ENCODE data around the gene MUS81.

Gene MUS81

GRCh38 chr11:65873318-65874156, 13.3 kb downstream of the MUS81 start:
- peak; percentile 95 for DNase-seq

DNA sequence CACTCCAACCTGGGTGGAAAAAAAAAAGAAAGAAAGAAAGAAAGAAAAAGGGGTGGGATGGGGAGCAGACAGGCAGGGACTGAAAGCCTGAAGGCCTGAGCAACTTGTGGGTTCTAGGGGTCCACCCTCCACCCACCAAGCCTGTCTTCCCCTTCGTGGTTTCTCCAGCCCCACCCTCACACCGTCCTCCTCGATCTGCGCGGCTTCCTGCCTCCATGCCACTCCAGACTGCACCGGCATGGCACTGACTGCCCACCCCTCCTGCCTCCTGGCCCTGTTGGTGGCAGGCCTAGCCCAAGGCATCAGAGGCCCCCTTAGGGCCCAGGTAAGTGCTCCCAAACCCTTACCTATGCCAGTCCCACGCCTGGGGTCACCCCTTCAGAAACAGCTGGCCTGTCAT, 19.4 kb downstream of the MUS81 start, which contains the start of gene CTSW:
Gene CTSW (plus strand): TSS at position 221 of the 400 bp plus-strand sequence. CDS start 18 bp downstream, at position 239.
- no peak for DNase-seq

- no peak for DNase-seq
Observed at GRCh38 chr11:65880027-65880426, 19.8 kb downstream of the MUS81 start.

DNA sequence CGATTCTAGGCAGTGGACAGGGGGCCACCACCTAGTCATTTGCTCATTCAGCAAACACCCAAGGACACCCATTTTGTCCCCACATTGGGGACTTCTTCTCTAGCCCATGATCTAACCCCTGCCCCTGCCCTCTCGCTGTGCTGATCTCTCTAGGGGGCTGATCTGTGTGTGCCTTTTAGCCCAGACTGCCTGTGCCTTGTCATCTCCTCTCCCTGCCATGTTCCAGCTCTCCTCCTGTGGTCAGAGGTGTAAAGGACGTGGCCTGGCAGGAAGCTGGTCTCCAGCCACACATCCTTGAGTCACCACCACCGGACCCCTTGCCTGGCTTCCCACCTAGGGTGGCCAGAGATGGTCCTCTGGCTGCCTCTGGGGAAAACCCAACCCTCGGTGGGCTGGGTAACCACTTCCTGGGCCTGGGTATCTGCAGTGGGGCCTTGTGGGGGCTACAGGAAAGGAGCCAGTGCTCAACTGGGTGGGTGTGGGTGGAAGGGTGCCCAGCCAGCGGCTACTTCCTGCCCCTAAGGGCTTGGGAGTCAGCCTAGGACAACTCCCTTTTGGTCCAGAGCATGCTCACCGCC, 20.7 kb downstream of the MUS81 start:
- DNase-seq = no peak

- DNase-seq = no peak
Observed at GRCh38 chr11:65882120-65883057, 22.2 kb downstream of the MUS81 start.

GRCh38 chr11:65883058-65883761, 23.0 kb downstream of the MUS81 start:
- no peak for DNase-seq

GRCh38 chr11:65883786-65884715, 23.8 kb downstream of the MUS81 start:
- DNase-seq = no peak

DNA sequence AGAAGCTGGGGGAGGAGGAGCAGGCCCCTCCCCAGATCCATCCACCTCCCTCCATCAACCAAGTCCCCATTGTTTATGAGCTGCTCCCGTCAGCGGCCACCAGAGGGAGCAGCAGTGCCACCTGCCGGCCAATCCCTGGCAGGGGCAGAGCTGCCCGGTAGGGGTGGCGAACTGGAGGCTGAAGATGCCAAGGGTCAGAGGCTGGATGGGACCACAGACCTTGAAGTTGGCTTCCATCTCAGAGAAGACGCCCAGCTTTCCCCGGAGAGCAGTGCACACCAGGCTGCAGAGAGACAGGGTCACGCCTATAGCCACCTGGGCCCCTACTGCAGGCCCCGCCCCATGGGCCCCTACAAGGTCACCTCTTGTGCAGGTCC, 24.5 kb downstream of the MUS81 start:
- peak; percentile 82 for DNase-seq

GRCh38 chr11:65885231-65885630, 25.0 kb downstream of the MUS81 start:
- DNase-seq = no peak

GRCh38 chr11:65885808-65886536, 25.7 kb downstream of the MUS81 start:
- DNase-seq = no peak

GRCh38 chr11:65886826-65887722, 26.8 kb downstream of the MUS81 start:
- no peak for DNase-seq

DNA sequence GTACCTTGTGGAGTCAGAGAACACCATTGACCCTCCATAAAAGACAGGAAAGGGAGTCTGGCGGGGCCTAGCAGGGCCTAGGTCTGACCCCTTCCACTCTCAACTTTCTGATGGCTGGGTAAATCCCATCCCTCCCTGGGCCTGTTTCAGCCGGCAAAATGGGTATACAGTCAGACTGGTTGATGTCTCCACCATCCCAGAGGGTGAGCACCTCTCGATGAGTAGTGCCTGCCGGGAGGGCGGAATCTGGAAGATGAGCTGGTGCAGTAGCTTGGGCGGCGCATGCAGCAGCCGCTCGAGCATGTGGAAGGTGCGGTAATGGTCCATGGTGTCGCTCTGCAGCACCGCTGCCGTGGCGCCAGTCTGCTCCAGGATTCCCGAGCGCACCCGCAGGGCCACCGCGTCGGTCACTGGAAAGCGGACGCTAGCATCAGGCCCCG, 27.5 kb downstream of the MUS81 start:
- DNase-seq = peak; percentile 36

GRCh38 chr11:65888163-65888814, 28.1 kb downstream of the MUS81 start, which contains the start of gene FIBP:
Gene FIBP (minus strand): TSS chr11:65888471. CDS start chr11:65888418, 53 bp downstream.
- peak; percentile 96 for DNase-seq

DNA sequence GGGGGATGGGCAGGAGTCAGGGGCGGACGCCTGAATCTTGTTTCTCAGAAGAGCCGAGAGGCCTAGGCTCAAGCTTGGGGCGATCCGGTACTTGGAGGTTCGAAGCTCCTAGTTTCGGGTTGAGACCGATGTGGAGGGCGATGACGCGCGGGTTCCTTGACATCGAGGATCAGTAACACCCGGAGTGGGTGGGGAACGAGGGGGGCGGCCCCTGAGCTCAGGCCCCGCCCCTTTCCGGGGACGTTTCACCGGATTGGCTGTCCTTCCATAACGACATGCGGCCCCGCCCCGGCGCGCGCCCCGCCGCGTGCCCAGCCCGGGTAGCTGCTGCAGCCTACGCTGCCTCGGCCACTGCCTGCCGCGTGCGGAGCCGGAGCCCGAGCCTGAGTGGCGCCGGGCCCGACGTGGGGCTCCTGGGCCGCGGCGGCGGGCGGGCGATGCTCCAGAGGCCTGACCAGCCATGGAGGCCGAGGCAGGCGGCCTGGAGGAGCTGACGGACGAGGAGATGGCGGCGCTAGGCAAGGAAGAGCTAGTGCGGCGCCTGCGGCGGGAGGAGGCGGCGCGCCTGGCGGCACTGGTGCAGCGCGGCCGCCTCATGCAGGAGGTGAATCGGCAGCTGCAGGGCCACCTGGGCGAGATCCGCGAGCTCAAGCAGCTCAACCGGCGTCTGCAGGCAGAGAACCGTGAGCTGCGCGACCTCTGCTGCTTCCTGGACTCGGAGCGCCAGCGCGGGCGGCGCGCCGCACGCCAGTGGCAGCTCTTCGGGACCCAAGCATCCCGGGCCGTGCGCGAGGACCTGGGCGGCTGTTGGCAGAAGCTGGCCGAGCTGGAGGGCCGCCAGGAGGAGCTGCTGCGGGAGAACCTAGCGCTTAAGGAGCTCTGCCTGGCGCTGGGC, 30.3 kb downstream of the MUS81 start, which contains the start of gene CCDC85B:
Gene CCDC85B (plus strand): TSS at position 350 of the 895 bp plus-strand sequence. CDS start 111 bp downstream, at position 461.
- peak; percentile 98 for DNase-seq

GRCh38 chr11:65891219-65892136, 31.2 kb downstream of the MUS81 start:
- peak; percentile 39 for DNase-seq

GRCh38 chr11:65892137-65892540, 31.9 kb downstream of the MUS81 start:
- peak; percentile 44 for DNase-seq

Measured in stimulated activated CD4-positive, alpha-beta T cell treated with anti-CD3 and anti-CD28 coated beads, Interleukin-4, amount 100 ng/mL, for 24 hours (primary cell).